Smooth muscle cell of trachea (primary cell): Measurements from ENCODE around the gene CALHM4. TPM values are rescaled to one million over a fixed set of nuclear protein-coding genes. Genes with fewer than 3 reads are reported as not detected.

Source experiments
- total RNA-seq: library from RNA; depleted of rRNA; stranded (reverse); fragments of >200 nt; gene quantifications from 2 replicates; pipeline ENCODE4 v1.2.1, GENCODE V29; 2014

The CALHM4 gene
- total RNA-seq, result not detected in 2 replicates

DNA sequence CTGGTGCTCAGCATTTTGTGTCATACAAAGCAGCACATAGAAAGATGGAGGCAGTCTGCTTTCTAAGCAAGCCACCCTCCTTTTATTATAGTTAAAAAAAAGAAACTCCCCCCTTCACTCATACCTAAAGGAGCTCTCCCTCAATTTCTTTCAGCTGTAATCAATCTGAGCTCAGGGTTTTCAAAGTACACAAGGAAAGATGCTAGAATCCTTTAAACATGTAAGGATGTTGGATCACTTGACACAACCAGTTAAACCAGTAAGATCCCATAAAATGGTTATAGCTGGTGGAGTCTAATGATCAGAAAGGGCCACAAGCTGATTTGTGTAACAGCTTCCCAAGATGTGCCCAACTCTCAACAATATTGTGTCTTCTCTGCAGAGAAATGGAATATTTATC, at the start of gene CALHM4:
Gene CALHM4, plus strand, starts transcription at position 301 of the 400 bp plus-strand sequence. Its CDS starts 43 bp downstream, at position 344.

GRCh38 chr6:116511424-116512110, 42.0 kb upstream of the CALHM4 start, which contains the start of gene CALHM5:
CALHM5 (plus strand) TSS chr6:116511639; CDS start chr6:116511697, 58 bp downstream.

DNA sequence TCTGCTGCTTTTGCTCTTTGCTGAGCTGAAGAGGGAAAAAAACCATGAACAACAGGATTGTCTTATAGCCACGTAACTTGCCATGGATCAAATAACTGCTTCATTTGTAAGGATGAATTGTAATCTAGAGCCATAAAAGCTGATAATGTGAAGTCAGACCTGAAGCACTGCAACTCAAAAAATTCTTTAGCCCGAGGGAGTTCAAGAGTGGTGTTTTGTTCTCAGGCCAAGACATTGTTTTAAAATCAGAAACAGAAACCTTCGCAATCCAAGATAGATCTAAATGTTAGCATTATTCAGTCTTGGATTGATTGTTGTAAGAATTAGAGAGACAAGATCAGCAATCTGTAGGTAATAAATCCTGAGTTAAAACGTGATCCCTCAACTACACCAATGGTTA, 7.9 kb upstream of the CALHM4 start, which contains the start of gene TRAPPC3L:
Gene TRAPPC3L, minus strand, starts transcription at position 34 of the 400 bp plus-strand sequence. CDS start 170 bp downstream, outside the sequence.

DNA sequence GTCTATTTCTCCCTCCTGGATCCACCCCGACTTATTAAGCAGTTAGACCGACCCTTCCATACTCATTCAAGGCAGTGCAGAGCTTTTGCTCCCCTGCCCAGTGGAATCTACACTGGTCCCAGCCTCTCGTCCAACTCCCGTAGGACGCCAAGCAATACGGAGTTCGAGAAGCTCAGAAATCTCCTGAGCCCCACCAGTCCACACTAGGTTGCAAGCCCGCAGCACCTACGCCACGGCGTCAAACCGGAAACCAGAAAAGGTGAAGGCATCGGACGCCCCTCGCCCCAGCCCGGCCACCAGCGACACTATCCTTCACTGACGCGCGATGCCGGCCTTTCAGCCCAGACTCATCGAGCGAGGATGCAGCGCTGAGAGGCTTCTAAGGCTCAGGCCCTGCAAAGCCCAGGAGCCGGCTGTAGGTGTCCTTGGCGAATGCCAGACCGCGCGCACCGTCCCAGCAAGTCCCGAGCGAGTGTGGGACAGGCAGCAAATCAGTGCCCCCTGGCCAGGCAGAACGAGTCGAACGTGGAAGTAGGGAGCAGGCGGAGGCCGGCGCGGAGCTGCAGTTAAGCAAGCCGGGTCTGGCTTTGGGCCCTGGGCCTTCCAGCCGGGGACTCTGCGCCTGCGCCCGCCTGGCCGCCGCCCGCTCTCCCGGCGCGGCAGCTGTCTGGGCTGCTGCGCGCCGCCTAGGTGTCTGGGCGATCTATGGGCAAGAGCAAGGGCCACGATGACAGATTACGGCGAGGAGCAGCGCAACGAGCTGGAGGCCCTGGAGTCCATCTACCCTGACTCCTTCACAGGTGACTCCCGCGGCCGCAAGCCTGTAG, 17.5 kb downstream of the CALHM4 start, which contains the start of gene RWDD1:
Gene RWDD1, plus strand, starts transcription at position 649 of the 827 bp plus-strand sequence. Its CDS starts 79 bp downstream, at position 728.

Other genes with a start within 250 kb of the CALHM4 start
- gene DSE, start 182.8 kb upstream of the CALHM4 start, total RNA-seq, result 64.4 and 122 TPM in 2 replicates
- gene CALHM6, start 92.4 kb upstream of the CALHM4 start, total RNA-seq, result 0.33 and 0.44 TPM in 2 replicates
- gene CALHM5, start 42.1 kb upstream of the CALHM4 start, total RNA-seq, result 5.5 and 6.3 TPM in 2 replicates
- gene TRAPPC3L, start 8.1 kb upstream of the CALHM4 start, total RNA-seq, result 0.15 and 0.17 TPM in 2 replicates
- 19.2 and 31.6 TPM in 2 replicates for gene RWDD1, start 17.8 kb downstream of the CALHM4 start, total RNA-seq
- 0.15 and 0.17 TPM in 2 replicates for gene RSPH4A, start 62.7 kb downstream of the CALHM4 start, total RNA-seq
- gene ZUP1, start 115.0 kb downstream of the CALHM4 start, total RNA-seq, result 11.1 and 15.0 TPM in 2 replicates
- 4.8 and 9.5 TPM in 2 replicates for gene KPNA5, start 127.5 kb downstream of the CALHM4 start, total RNA-seq
- gene FAM162B, start 212.0 kb downstream of the CALHM4 start, total RNA-seq, result 0.33 and 1.0 TPM in 2 replicates